ENCODE data around the gene NCS1.

DNA sequence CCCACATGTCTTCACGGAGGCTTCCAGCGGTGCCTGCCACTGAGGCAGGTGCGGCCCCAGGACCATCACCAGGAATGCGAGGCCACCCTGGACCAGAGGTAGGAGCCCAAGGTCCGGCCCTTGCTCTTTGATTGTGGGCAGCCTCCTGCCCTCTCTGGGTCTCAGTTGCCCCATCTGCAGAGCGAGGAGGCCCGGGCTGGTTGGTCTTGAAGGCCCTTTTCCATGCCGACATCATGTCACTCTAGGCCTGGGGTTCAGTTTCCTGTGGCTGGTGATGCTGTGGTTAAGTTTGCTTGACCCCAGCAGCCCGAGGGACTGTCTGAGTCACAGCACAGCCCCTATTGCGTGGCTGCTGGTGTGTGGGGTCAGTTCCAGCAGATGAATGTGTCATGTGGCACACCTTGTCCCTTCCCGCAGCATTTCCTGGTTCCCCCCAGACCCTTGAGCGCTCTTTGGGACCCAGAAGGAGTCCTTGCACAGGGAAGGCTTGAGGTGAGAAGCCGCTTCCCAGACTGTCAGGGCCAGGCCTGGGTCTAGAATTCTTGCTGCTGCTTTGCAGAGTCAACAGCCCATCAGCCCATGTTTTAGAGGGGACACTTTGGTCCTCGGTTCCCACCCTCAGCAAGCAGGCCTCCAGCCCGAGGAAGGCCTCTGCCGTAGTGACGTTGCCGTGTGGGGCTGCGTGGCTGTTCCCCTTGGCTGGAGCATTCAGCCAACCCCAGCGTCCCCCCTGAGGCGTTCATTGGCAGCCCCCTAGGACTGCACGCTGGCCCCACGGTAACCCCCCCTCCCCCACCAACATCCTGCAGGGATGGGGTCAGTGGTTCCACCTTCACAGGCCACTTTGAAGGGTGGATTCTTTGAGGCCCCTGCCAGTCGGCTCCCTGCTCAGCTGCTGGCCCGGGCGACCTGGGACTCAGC is 62.4 kb downstream of the NCS1 start:
- no peak for TF ChIP-seq FOXP2 (optimal IDR thresholded peaks at IDR 0.05; ENCODE audit: control extremely low read depth, extremely low read length, insufficient read depth)
- no peak for TF ChIP-seq EZH2 (IDR thresholded peaks at IDR 0.05)
- no peak for TF ChIP-seq POLR2AphosphoS5 (IDR thresholded peaks at IDR 0.05; ENCODE audit: borderline replicate concordance, low read depth, low read length)
